ENCODE measurements around the gene WNT7A. TPM values are rescaled to one million over a fixed set of nuclear protein-coding genes. Genes with fewer than 3 reads are reported as not detected.

Gene WNT7A
- total RNA-seq, 1 experiment from 2014 or later = 1.3 TPM

DNA sequence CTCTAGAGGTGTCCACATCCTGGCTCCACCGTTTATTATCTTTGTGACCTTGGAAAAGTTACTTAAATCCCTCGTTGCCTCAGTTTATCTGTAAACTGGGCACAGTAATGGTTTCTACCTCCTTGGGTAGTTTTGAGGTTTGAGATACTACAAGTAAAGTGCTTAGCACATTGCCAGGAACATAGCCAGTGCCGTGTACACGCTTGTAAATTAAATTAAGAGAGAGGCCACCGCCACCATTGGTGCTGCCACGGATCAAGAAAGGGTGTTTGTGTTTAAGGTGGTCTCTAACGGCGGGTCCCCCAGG is 5.8 kb upstream of the WNT7A start:
- DNase-seq (ENCODE audit: low read depth) = no peak

GRCh38 chr3:13884851-13885703 is 5.2 kb upstream of the WNT7A start:
- DNase-seq (ENCODE audit: low read depth) = peak; percentile 31

DNA sequence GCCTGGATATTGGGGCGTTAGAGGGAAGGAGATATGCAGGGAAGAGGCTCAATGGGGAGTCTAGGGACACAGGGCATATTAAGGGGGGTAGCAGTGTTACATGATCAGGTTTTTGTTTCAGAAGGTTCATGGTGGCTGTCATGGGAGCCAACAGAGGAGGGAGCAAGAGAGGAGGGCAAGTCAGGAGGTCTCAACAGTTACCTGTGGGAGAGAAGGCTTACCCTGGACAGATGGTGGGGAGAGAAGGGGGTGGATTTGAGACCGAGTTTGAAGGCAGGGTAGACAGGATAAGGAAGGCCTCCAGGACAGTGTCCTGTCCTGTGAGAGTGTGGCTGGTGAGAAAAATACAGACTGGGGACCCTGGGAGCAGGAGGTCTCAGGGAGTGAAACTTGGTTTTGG is 3.8 kb upstream of the WNT7A start:
- DNase-seq (ENCODE audit: low read depth) = no peak

- no peak for DNase-seq (ENCODE audit: low read depth)
Observed at GRCh38 chr3:13882876-13883275, 3.0 kb upstream of the WNT7A start.

GRCh38 chr3:13881536-13882410 is 1.9 kb upstream of the WNT7A start:
- DNase-seq (ENCODE audit: low read depth) = no peak

DNA sequence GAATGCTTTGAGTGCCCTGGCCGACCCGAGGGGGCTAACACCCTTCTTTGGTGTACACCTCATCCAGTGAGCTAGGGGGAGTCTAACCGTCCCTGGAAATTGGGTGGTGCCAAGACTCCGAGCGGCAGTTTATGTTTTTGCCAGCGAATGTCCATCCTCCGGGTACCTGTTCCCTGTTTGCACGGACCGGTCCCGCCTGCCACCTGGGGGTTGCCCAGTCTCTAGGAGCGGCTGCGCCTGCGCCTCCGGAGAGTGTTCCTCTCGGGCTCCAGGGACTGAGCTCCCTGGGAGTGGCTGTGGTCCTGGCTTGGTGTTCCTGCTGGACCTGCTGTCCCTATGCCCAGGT is 913 bp upstream of the WNT7A start:
- DNase-seq (ENCODE audit: low read depth) = no peak

DNA sequence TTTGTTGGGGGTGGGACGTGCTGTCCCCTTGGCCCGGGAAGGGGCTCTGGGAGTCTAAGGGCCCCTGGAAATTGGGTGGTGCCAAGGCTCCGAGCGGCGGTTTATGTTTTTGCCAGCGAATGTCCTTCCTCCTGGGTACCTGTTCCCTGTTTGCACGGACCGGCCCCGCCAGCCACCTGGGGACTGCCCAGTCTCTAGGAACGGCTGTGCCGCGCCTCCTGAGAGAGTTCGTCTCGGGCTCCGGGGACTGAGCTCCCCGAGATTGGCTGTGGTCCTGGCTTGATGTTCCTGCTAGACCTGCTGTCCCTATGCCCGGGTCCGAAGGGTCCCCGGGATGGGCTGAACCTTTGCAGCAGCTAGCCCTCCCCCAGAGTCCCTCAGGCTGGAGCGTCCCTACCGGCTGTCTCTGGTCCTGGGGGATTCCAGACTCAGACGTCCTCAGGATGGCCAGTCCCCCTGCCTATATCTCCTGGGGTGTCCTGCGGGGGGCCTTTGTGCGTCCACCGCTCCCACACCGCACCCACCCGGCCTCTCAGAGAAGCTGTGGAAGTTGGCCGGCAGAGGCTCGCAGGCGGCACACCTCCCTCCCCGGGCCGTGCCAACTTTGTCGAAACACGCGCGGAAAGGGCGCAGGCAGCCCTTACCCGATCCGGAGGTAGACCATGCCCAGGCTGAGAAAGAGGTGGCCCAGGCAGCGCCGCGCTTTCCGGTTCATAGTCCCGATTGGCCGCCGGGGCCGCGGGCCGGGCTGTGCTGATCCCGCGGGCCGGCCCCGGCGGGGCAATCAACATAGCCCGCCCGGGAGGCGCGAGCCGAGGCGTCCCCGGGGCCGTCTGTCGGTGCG is 547 bp downstream of the WNT7A start:
- no peak for DNase-seq (ENCODE audit: low read depth)

- no peak for DNase-seq (ENCODE audit: low read depth)
Observed at GRCh38 chr3:13878281-13879101, 1.4 kb downstream of the WNT7A start.

- DNase-seq (ENCODE audit: low read depth) = no peak
Observed at GRCh38 chr3:13877911-13878280, 2.0 kb downstream of the WNT7A start.

- DNase-seq (ENCODE audit: low read depth) = no peak
Observed at GRCh38 chr3:13876451-13877100, 3.3 kb downstream of the WNT7A start.

DNA sequence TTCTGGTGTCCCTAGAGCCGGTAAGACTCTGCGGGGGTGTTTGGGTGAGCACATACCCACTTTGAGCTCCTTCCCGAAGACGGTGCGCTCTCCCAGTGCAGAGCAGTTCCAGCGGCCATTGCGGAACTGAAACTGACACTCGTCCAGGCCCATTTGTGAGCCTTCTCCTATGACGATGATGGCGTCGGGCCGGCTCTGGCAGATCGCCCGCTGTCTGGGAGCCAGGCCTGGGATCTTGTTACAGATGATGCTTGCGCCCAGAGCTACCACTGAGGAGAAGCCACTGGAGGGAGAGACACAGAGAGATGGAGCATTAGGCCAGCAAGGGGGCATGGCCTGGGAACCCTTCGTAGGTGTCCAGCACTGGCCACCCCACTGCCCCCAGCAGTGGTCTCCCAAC is 5.0 kb downstream of the WNT7A start:
- peak; percentile 18 for DNase-seq (ENCODE audit: low read depth)

GRCh38 chr3:13873818-13874217 is 6.1 kb downstream of the WNT7A start:
- DNase-seq (ENCODE audit: low read depth) = no peak

- no peak for DNase-seq (ENCODE audit: low read depth)
Observed at GRCh38 chr3:13872451-13872850, 7.4 kb downstream of the WNT7A start.

- no peak for DNase-seq (ENCODE audit: low read depth)
Observed at GRCh38 chr3:13871791-13872190, 8.1 kb downstream of the WNT7A start.

GRCh38 chr3:13870902-13871301 is 9.0 kb downstream of the WNT7A start:
- DNase-seq (ENCODE audit: low read depth) = no peak

- DNase-seq (ENCODE audit: low read depth) = no peak
Observed at GRCh38 chr3:13869761-13870343, 10.0 kb downstream of the WNT7A start.

GRCh38 chr3:13868844-13869724 is 10.8 kb downstream of the WNT7A start:
- no peak for DNase-seq (ENCODE audit: low read depth)

GRCh38 chr3:13867732-13868131 is 12.1 kb downstream of the WNT7A start:
- DNase-seq (ENCODE audit: low read depth) = no peak
